K562 (cell line): ENCODE results near the gene ERC2. TPM values are rescaled to one million over a fixed set of nuclear protein-coding genes. Genes with fewer than 3 reads are reported as not detected.

Experiments used
- ATAC-seq: fragments of 200-7000 bp; cut with Tn5 transposase; 3 replicates; pipeline ENCODE4 v1.9.1; 2020; ENCODE audit warnings: moderate library complexity
- BruUV-seq: library from RNA; stranded (reverse); fragments of 400-500 nt; replicated peaks from 2 replicates; lab custom pipeline; 2021; lab: Mats Ljungman, UMichigan
- CTCF ChIA-PET: fragments of 300-600 bp; formaldehyde crosslinking; extraction: SDS; loops from one replicate; lab custom pipeline; 2021; ENCODE audit warnings: low intra/inter-chr PET ratio; lab: Yijun Ruan, JAX
- POLR2A ChIA-PET: fragments of 300-600, 350-650 bp; sonication (Branson Sonifier 250); formaldehyde crosslinking; extraction: SDS; loops from one replicate; lab custom pipeline; 2021; ENCODE audit warnings: antibody characterized with exemption, inconsistent platforms; lab: Yijun Ruan, JAX
- DNase-seq, 4 experiments: peaks; one replicate each; pipeline versions ENCODE4 v3.0.0 to v3.0.0-alpha.2; 2011 to 2018; ENCODE audit warnings: low spot score in 3 of 4, mixed read lengths in 3 of 4; ENCODE audit errors: extremely low read depth in 1 of 4
- FAIRE-seq: peaks from 2 replicates; lab custom pipeline; 2011; peaks lifted over from hg19 to GRCh38; lab: Jason Lieb, UNC
- H2AFZ ChIP-seq: 2 replicates; pipeline ENCODE4 v1.6.0; 2011; ENCODE audit warnings: low read depth, low read length, control low read depth, inconsistent platforms
- H3K27ac ChIP-seq: fragments of 200-600 bp; 3 replicates; pipeline ENCODE4 v1.8.0; 2011; ENCODE audit warnings: low read depth, mild to moderate bottlenecking, control low read depth, inconsistent platforms, low read length, moderate library complexity, mixed read lengths; ENCODE audit errors: extremely low read depth
- H3K27me3 ChIP-seq, 2 experiments: fragments of 300-600 bp in 1 of 2; 2 replicates in 1 of 2; 3 replicates in 1 of 2; pipeline versions ENCODE4 v1.6.0 to v1.8.0; 2011; ENCODE audit warnings: inconsistent platforms in 2 of 2, low read length in 2 of 2, mild to moderate bottlenecking in 1 of 2, mixed read lengths in 1 of 2, moderate library complexity in 1 of 2; ENCODE audit not compliant: control insufficient read depth in 2 of 2, insufficient read depth in 2 of 2
- H3K36me3 ChIP-seq: fragments of 300-600 bp; 3 replicates; pipeline ENCODE4 v1.8.0; 2011; ENCODE audit warnings: mild to moderate bottlenecking, low read length, inconsistent platforms; ENCODE audit not compliant: control insufficient read depth, insufficient read depth
- H3K4me1 ChIP-seq, 2 experiments: fragments of 200-600 bp in 1 of 2; replicated peaks in 1 of 2; 2 replicates in 1 of 2; 3 replicates in 1 of 2; pipeline versions ENCODE4 v1.5.1 to v1.8.0; 2011; ENCODE audit warnings: inconsistent platforms in 2 of 2, low read length in 2 of 2, mild to moderate bottlenecking in 1 of 2, mixed read lengths in 1 of 2, moderate library complexity in 1 of 2; ENCODE audit not compliant: control insufficient read depth in 2 of 2, insufficient read depth in 2 of 2
- H3K4me2 ChIP-seq: 2 replicates; pipeline ENCODE4 v1.6.1; 2011; ENCODE audit warnings: low read length, control low read depth, inconsistent platforms, mixed read lengths; ENCODE audit not compliant: insufficient read depth
- H3K4me3 ChIP-seq: fragments of 200-600 bp; sonication (generic), shearing (Covaris generic); 2 replicates; pipeline ENCODE4 v1.5.1; 2016; ENCODE audit warnings: control low read depth, inconsistent platforms
- H3K79me2 ChIP-seq: fragments of 200-600 bp; 3 replicates; pipeline ENCODE4 v1.8.0; 2011; ENCODE audit warnings: low read length, inconsistent platforms; ENCODE audit not compliant: control insufficient read depth, insufficient read depth
- H3K9ac ChIP-seq, 2 experiments: 2 replicates each; pipeline versions ENCODE4 v1.6.0 to v1.6.1; 2011; ENCODE audit warnings: low read depth in 2 of 2, low read length in 2 of 2, control low read depth in 1 of 2, inconsistent platforms in 1 of 2, mild to moderate bottlenecking in 1 of 2, mixed read lengths in 1 of 2; ENCODE audit not compliant: insufficient read depth in 1 of 2
- H3K9me1 ChIP-seq: one replicate; pipeline ENCODE4 v1.6.0; 2011; ENCODE audit warnings: inconsistent platforms, mild to moderate bottlenecking, low read length, moderate library complexity; ENCODE audit not compliant: control insufficient read depth, insufficient read depth
- H3K9me3 ChIP-seq: replicated peaks from 2 replicates; pipeline ENCODE4 v1.5.1; 2011; ENCODE audit warnings: low read depth, low read length, inconsistent platforms; ENCODE audit not compliant: control insufficient read depth, insufficient read depth
- H4K20me1 ChIP-seq: replicated peaks from 2 replicates; pipeline ENCODE4 v1.6.1; 2011; ENCODE audit warnings: low read length, inconsistent platforms, mixed read lengths; ENCODE audit not compliant: control insufficient read depth, insufficient read depth
- MTA3 ChIP-seq: fragments of 450-650 bp; formaldehyde crosslinking; IDR thresholded peaks from 2 replicates; pipeline ENCODE4 v1.6.1; 2017; ENCODE audit warnings: mild to moderate bottlenecking, borderline replicate concordance
- SMC3 ChIP-seq: conservative IDR thresholded peaks from 2 replicates; pipeline ENCODE4 v1.6.1; 2011; ENCODE audit warnings: low read depth, low read length, improper control_type of control experiment; ENCODE audit not compliant: insufficient read depth
- STAT6 ChIP-seq: sonication (generic); formaldehyde crosslinking; IDR thresholded peaks from 2 replicates; pipeline ENCODE4 v1.8.1; 2023; ENCODE audit warnings: mild to moderate bottlenecking, missing genetic modification reagents
- WGBS: fragments of 100-300 bp; shearing (Covaris generic); methylation state at CpG from one replicate; pipeline ENCODE4 v1.1.6; 2016; ENCODE audit warnings: low coverage, mixed read lengths; ENCODE audit not compliant: insufficient coverage; ENCODE audit errors: missing lambda C conversion rate; 5-methylcytosine and 5-hydroxymethylcytosine counted together
- in situ Hi-C: fragments of 300-500 bp; cut with MboI; formaldehyde crosslinking; loops from 4 replicates; pipeline ENCODE4 v1.15.0; 2018; ENCODE audit warnings: inconsistent platforms, mixed read lengths
- intact Hi-C: fragments of 100-400 bp; cut with micrococcal nuclease; formaldehyde crosslinking; loops from 2 replicates; pipeline ENCODE4 v1.14.2; 2022
- polyA plus RNA-seq, 8 experiments: library from polyadenylated mRNA; depleted of rRNA in 4 of 8; stranded (reverse) in 5 of 8; unstranded in 3 of 8; fragments of >200 nt; fragmentation: Nextera tagmentation in 2 of 8; fragmentation: Illumina TruSeq in 1 of 8; extraction: Ambion mirVana in 2 of 8; extraction: Trizol in 1 of 8; gene quantifications; 2 replicates each; pipeline versions ENCODE4 v1.2.1 to v1.2.3, GENCODE V29; 2011 to 2014; ENCODE audit warnings: inconsistent platforms in 1 of 8, missing spikeins in 1 of 8
- total RNA-seq, 7 experiments: library from RNA; depleted of rRNA in 6 of 7; stranded (reverse); fragments of >200 nt in 6 of 7; fragmentation: Illumina TruSeq in 2 of 7; extraction: Trizol in 2 of 7; gene quantifications; 2 replicates each; pipeline versions ENCODE4 v1.2.1 to v1.2.3, GENCODE V29; 2011 to 2021; ENCODE audit warnings: low replicate concordance in 1 of 7

Gene ERC2
- total and polyA plus RNA-seq, 9 of the 15 experiments (the other 6 are each of a cell fraction or from before 2014, with no cell fraction given): 0.04 to 0.18 (median 0.07) TPM; not detected in 2

- BruUV-seq: no TSS peak
- DNase-seq (no peak), ATAC-seq (no peak), FAIRE-seq (no peak)
- CTCF ChIA-PET: no interaction called here
- Histone ChIP-seq H3K27me3 (no peaks in the 10 kb centered on the region; a peak in 2 of 5 replicates), H3K79me2 (no peaks in the 10 kb centered on the region), H3K9ac (no peak overlapping the region), H3K36me3 (no peaks in the 10 kb centered on the region), H3K27ac (no peak overlapping the region), H2AFZ (no peak overlapping the region), H3K4me2 (no peak overlapping the region), H4K20me1 (no peaks in the 10 kb centered on the region), H3K4me3 (no peak overlapping the region), H3K4me1 (no peaks in the 10 kb centered on the region), H3K9me3 (no peaks in the 10 kb centered on the region), H3K9me1 (no peaks in the 10 kb centered on the region)
- WGBS: 3% methylated on average over 4 of the region's 5 CpGs
- intact Hi-C loops (no loop called here), in situ Hi-C loops (no loop called here)
- POLR2A ChIA-PET: no interaction called here
- TF ChIP-seq SMC3 (no peak), STAT6 (no peak), MTA3 (no peak)
Observed at GRCh38 chr3:56260262-56260661, 208.0 kb downstream of the ERC2 start.
